Measurements from ENCODE around the gene SORCS2. TPM values are rescaled to one million over a fixed set of nuclear protein-coding genes. Genes with fewer than 3 reads are reported as not detected.

Gene SORCS2
- total and polyA plus RNA-seq, 2 of the 13 experiments (the other 11 are each of a cell fraction or from before 2014, with no cell fraction given): 0.82 to 1.0 TPM

GRCh38 chr4:7629501-7630254 is 437.3 kb downstream of the SORCS2 start (continued):
- TF ChIP-seq HNF1A (IDR thresholded peaks at IDR 0.05; ENCODE audit: low read depth) (no peak), HNF1A (CRISPR knock-in tag; IDR thresholded peaks at IDR 0.05; ENCODE audit: borderline replicate concordance) (no peak), EEA1 (CRISPR knock-in tag; IDR thresholded peaks at IDR 0.05; ENCODE audit: borderline replicate concordance) (no peak), ZXDC (CRISPR knock-in tag; IDR thresholded peaks at IDR 0.05) (no peak), HNF4G (IDR thresholded peaks at IDR 0.05; ENCODE audit: borderline replicate concordance, low read depth, low read length) (peak; percentile 35; the same call in 1 of the 2 replicates), HNF4G (CRISPR knock-in tag; IDR thresholded peaks at IDR 0.05; ENCODE audit: borderline replicate concordance, low read depth) (no peak), SOX6 (IDR thresholded peaks at IDR 0.05) (no peak), SOX6 (CRISPR knock-in tag; IDR thresholded peaks at IDR 0.05) (peak; percentile 26; the same call in 1 of the 2 replicates), ZMYM4 (CRISPR knock-in tag; IDR thresholded peaks at IDR 0.05) (0 out of 2 replicates have a peak, but pooled peaks have one; percentile 30), FOXP1 (IDR thresholded peaks at IDR 0.05) (no peak), FOXP1 (CRISPR knock-in tag; IDR thresholded peaks at IDR 0.05) (peak; percentile 17; the same call in 1 of the 2 replicates), ZNF136 (CRISPR knock-in tag; IDR thresholded peaks at IDR 0.05; ENCODE audit: low read depth) (no peak), ZSCAN29 (CRISPR knock-in tag; conservative IDR thresholded peaks at IDR 0.05) (no peak), HNRNPK (IDR thresholded peaks at IDR 0.05; ENCODE audit: low read depth, low read length, poor library complexity, severe bottlenecking) (no peak), ZNF354B (CRISPR knock-in tag; IDR thresholded peaks at IDR 0.05) (no peak), GABPA (IDR thresholded peaks at IDR 0.05; ENCODE audit: low read depth, low read length) (no peak), GABPA (CRISPR knock-in tag; IDR thresholded peaks at IDR 0.05; ENCODE audit: low read depth) (peak; percentile 24), ZFY (CRISPR knock-in tag; IDR thresholded peaks at IDR 0.05) (no peak), IRX3 (CRISPR knock-in tag; IDR thresholded peaks at IDR 0.05; ENCODE audit: borderline replicate concordance, low read depth) (no peak), MAZ (IDR thresholded peaks at IDR 0.05; ENCODE audit: borderline replicate concordance, low read depth, low read length) (no peak), MAZ (CRISPR knock-in tag; IDR thresholded peaks at IDR 0.05; ENCODE audit: low read depth) (no peak), DDIT3 (CRISPR knock-in tag; IDR thresholded peaks at IDR 0.05) (no peak)
- TF ChIP-seq, protein P1, sequence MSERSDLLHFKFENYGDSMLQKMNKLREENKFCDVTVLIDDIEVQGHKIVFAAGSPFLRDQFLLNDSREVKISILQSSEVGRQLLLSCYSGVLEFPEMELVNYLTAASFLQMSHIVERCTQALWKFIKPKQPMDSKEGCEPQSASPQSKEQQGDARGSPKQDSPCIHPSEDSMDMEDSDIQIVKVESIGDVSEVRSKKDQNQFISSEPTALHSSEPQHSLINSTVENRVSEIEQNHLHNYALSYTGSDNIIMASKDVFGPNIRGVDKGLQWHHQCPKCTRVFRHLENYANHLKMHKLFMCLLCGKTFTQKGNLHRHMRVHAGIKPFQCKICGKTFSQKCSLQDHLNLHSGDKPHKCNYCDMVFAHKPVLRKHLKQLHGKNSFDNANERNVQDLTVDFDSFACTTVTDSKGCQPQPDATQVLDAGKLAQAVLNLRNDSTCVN (CRISPR knock-in tag; IDR thresholded peaks at IDR 0.05; ENCODE audit: borderline replicate concordance): no peak
